Neutrophil (primary cell): ENCODE results near the gene NRROS.

ENCODE experiments used
- H3K27ac ChIP-seq: fragments of 200-600 bp; sonication (generic); 2 replicates; pipeline ENCODE4 v1.5.1; 2016; ENCODE audit warnings: mild to moderate bottlenecking, moderate library complexity
- H3K27me3 ChIP-seq: fragments of 200-600 bp; sonication (generic); 2 replicates; pipeline ENCODE4 v1.6.0; 2016; ENCODE audit warnings: mild to moderate bottlenecking
- H3K36me3 ChIP-seq: fragments of 200-600 bp; sonication (generic); 2 replicates; pipeline ENCODE4 v1.5.1; 2017
- H3K4me1 ChIP-seq, 2 experiments: fragments of 200-600 bp in 1 of 2; sonication (generic) in 1 of 2; 1 replicate in 1 of 2; 2 replicates in 1 of 2; pipeline versions ENCODE4 v1.5.1 to v1.6.1; 2013 to 2016; ENCODE audit warnings: low read depth in 1 of 2, low read length in 1 of 2, mild to moderate bottlenecking in 1 of 2, moderate library complexity in 1 of 2; ENCODE audit not compliant: control insufficient read depth in 1 of 2, insufficient read depth in 1 of 2
- H3K4me3 ChIP-seq, 2 experiments: fragments of 200-600 bp in 1 of 2; sonication (generic) in 1 of 2; 1 replicate in 1 of 2; 2 replicates in 1 of 2; pipeline ENCODE4 v1.5.1; 2013 to 2016; ENCODE audit warnings: low read depth in 1 of 2, low read length in 1 of 2, mild to moderate bottlenecking in 1 of 2, moderate library complexity in 1 of 2
- H3K9me3 ChIP-seq: fragments of 200-600 bp; sonication (generic); 2 replicates; pipeline ENCODE4 v1.5.1; 2016
- TF ChIP-seq, protein P1 (sequence below): fragments of 200-600 bp; sonication (generic); IDR thresholded peaks from 2 replicates; pipeline ENCODE4 v1.5.1; 2016; ENCODE audit warnings: antibody characterized with exemption

NRROS gene

DNA sequence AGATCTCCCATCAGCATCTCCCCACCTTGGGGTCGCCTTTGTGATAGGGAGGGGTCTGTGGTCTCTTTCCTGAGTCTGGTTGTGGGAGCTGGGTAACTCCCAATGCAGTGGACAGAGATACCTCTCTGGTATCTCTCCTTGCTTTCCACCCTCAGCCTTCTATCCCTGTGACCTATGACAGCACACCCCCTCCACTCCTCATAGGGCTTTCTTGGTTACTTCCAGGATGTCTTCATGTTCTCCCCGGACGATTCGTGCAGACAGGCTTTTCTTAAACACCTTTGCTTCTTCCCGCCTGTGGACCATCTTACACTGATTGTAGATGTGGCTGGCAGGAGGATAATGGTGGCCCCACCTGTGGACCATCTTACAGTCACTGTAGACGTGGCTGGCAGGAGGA is 14.2 kb upstream of the NRROS start:
- H3K27ac ChIP-seq: peak overlapping the region; percentile 88
- TF ChIP-seq, protein P1, sequence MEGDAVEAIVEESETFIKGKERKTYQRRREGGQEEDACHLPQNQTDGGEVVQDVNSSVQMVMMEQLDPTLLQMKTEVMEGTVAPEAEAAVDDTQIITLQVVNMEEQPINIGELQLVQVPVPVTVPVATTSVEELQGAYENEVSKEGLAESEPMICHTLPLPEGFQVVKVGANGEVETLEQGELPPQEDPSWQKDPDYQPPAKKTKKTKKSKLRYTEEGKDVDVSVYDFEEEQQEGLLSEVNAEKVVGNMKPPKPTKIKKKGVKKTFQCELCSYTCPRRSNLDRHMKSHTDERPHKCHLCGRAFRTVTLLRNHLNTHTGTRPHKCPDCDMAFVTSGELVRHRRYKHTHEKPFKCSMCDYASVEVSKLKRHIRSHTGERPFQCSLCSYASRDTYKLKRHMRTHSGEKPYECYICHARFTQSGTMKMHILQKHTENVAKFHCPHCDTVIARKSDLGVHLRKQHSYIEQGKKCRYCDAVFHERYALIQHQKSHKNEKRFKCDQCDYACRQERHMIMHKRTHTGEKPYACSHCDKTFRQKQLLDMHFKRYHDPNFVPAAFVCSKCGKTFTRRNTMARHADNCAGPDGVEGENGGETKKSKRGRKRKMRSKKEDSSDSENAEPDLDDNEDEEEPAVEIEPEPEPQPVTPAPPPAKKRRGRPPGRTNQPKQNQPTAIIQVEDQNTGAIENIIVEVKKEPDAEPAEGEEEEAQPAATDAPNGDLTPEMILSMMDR: no peak
- H3K9me3 ChIP-seq: no peaks in the 10 kb centered on the region
- H3K27me3 ChIP-seq: no peaks in the 10 kb centered on the region
- no peaks in the 10 kb centered on the region for H3K36me3 ChIP-seq
- peak overlapping the region; percentile 53 to 64 for H3K4me3 ChIP-seq
- peaks cover 41 to 74% of the 10 kb centered on the region in 2 experiments for H3K4me1 ChIP-seq

DNA sequence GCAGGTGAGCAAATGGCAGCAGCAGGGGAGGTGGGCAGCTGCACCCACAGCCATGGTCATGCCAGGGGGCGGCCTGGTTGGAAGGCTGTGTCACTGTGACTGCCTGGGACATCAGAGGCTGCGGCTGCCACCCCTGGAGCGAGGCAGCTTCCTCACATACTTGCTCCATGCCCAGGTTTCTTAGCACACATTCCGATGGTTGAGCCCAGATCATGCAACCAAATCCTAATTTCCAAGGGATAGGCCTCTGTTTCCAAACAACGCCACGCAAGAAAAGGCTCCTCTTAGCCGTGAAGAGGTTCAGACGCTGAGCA is 11.6 kb upstream of the NRROS start:
- Histone ChIP-seq H3K27me3 (no peaks in the 10 kb centered on the region), H3K4me1 (peaks cover 40 to 68% of the 10 kb centered on the region in 2 experiments), H3K27ac (no peak overlapping the region), H3K9me3 (no peaks in the 10 kb centered on the region), H3K4me3 (no peak overlapping the region), H3K36me3 (no peaks in the 10 kb centered on the region)
- TF ChIP-seq, protein P1: no peak

DNA sequence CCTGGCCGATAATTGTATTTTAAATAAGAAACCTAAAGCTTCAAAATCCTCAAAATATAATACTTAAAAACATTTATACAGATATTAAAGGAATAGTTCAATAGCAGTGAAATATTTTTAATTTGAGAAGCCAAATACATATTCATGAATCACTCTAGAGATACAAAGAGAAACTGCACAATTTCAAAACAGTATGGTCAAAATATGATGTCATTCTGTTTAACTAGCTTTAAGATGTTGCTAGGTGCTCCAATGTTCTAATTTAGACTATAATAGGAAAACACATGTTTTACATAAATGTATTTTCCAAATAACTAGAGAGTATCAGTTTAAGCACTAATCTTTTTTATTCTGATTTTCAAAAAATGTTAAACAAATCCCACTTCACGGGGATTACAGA is 10.3 kb upstream of the NRROS start:
- H3K27ac ChIP-seq: peak overlapping the region; percentile 32
- no peaks in the 10 kb centered on the region for H3K27me3 ChIP-seq
- no peaks in the 10 kb centered on the region for H3K9me3 ChIP-seq
- no peak overlapping the region for H3K4me3 ChIP-seq
- H3K36me3 ChIP-seq: no peaks in the 10 kb centered on the region
- H3K4me1 ChIP-seq: peaks cover 42 to 67% of the 10 kb centered on the region in 2 experiments
- TF ChIP-seq, protein P1: no peak

DNA sequence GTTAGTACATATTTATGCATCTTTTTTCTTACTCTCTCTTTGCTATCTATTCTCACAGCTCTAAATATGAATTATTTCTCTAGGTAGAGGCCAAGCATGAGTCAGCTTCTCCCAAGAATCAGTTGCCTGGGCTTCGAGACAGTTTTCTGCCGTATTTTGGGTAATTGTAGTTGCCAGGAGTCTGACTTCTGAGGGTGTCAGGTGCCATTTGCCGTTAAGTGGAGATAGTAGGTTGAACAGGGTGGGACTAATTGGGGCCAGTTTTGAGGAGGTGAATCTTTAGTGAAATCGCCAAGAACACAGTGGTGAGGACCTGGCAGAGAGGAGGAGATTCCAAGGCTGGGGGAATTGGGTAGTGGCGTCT is 7.8 kb upstream of the NRROS start:
- Histone ChIP-seq H3K36me3 (no peaks in the 10 kb centered on the region), H3K4me1 (peaks cover 38 to 62% of the 10 kb centered on the region in 2 experiments), H3K27me3 (no peaks in the 10 kb centered on the region), H3K4me3 (peak overlapping the region; percentile 75 to 87), H3K27ac (peak overlapping the region; percentile 97), H3K9me3 (no peaks in the 10 kb centered on the region)
- TF ChIP-seq, protein P1: no peak

DNA sequence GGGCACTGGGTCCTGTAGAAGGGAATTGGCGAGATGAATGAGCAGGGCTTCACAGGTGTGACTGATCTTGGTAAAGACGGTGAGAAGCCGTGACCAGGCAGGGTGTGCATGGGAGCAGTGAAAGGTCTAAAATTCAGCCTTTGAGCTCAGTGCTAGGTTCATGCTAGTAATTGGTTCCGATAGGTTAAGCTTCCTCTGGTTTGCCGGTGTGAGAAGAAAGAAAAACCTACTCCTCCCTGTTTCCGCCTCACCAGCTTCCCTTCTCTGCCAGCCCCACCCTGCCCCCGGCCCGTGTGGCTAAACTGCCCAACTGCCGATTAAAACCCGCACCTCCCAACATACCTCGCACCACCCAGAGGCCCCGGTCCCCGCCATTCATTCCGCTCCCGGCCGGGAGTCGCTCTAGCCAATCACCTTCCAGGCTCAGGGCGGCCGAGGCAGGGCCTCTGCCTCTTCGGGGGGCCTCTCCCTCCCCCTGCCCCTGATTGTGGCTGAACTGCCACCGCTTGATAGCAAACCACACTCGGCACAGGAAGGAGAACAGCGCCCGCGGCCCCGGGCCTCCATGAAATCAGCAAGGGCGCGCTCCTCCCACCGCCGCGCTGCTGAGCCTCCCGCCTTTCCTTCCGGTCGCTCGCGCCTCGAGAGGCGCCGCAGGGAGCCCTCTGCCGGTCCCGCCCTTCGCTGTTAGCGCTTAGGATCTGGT is 7.3 kb upstream of the NRROS start:
- no peaks in the 10 kb centered on the region for H3K36me3 ChIP-seq
- peak overlapping the region; percentile 75 to 87 for H3K4me3 ChIP-seq
- TF ChIP-seq, protein P1: peak; percentile 56
- H3K4me1 ChIP-seq: peaks cover 38 to 62% of the 10 kb centered on the region in 2 experiments
- no peaks in the 10 kb centered on the region for H3K27me3 ChIP-seq
- no peaks in the 10 kb centered on the region for H3K9me3 ChIP-seq
- H3K27ac ChIP-seq: peak overlapping the region; percentile 97
